ENCODE measurements around the gene PALLD.
"Not testable (repeated sequence)": the region's sequence is repeated elsewhere in the genome, so short reads cannot be mapped to it uniquely, and the experiment has no call there.

The PALLD gene

DNA sequence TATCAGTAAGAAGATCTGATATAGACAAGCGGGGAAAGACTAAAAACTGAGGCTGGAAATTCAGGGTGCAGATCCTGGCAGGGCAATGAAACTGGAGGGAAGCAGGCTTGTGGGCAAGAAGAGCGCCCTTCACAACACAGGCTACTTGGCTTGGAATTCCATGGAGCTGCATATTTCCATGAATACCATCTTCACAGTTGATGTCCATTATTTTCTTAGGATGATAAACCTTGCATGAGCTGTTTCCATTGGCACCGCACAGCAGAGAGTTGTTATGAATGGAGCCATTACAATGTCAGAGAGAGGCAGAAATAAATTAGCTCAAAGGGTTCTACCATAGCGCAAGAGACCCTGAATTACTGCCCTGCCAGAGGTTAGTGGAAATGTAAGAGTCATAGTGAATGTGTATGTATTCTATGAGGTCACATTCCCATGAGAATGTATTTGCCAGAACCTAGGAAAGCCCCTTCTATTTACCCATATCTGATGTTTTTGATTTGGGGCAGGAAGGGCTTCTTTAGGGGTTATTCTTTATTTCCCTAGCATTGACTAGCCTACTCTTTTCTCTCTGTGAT is 215.6 kb downstream of the PALLD start:
- no peak for DNase-seq

- no peak for DNase-seq
Observed at GRCh38 chr4:168713253-168713652, 216.4 kb downstream of the PALLD start.

DNA sequence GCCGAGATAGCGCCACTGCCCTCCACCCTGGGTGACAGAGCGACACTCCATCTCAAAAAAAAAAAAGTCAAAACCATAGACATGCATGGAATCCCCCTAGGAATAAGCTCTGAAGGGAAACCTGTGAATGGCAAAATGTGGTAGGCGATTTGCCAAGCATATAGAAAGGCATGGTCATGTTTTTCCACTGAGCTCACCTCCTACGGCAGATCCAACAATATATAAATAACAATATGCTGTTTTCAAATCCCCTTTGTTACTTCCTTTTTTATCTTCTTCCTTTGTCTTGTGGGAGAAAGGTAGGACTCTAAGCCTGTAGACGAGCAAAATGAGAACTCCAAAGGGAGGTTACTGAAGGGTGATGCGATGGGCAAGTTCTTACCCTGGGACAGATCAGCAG is 219.0 kb downstream of the PALLD start:
- no peak for DNase-seq

DNA sequence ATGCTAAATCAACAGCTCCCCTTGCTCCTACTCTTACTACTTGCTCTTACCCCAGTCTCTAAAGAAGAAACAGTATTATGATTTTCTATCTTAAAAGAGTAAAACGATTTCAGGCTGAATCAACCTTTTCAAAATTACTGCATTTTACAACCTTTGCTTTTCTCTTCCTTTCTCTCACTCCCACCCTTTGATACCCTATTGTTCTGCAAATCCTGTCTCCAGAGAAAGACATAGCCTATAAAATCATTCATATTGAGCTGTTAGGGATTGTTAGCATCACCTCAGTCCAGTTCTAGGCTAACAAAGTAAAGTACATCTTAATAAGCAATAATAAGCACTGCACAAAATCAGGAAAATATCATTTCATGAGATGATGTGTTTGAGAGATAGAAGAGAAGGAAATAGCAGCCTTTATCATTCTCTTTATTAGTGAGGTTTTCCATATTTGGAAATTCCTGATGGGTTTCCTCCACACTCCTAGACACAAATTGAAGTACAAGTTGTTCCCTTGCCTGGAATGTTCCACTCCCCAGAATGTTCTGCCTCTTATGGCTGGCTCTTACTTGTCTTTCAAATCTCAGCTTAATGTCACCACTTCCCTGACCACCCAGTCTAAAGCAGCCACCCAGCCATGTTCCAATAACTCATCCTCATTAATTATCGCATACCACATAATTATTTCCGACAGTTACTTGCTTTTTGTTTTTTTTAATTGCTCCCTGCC is 219.7 kb downstream of the PALLD start:
- no peak for DNase-seq

GRCh38 chr4:168717847-168718246 is 221.0 kb downstream of the PALLD start:
- no peak for DNase-seq

DNA sequence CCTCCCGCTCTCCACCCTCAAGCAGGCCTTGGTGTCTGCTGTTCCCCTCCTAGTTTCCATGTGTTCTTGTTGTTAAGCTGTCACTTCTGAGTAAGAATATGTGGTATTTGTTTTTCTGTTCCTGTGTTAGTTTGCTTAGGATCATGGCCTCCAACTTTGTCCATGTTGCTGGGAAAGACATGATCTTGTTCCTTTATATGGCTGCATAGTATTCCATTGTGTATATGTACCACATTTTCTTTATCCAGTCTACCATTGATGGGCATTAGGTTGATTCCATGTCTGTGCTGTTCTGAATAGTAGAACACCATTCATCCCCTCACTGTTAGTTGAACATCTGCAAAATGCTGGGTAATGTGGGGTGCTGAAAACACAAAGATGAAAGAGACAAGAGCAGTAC is 222.9 kb downstream of the PALLD start:
- no peak for DNase-seq

- DNase-seq, result no peak
Observed at GRCh38 chr4:168720396-168720900, 223.6 kb downstream of the PALLD start.

- DNase-seq, result no peak
Observed at GRCh38 chr4:168722391-168722790, 225.5 kb downstream of the PALLD start.

DNA sequence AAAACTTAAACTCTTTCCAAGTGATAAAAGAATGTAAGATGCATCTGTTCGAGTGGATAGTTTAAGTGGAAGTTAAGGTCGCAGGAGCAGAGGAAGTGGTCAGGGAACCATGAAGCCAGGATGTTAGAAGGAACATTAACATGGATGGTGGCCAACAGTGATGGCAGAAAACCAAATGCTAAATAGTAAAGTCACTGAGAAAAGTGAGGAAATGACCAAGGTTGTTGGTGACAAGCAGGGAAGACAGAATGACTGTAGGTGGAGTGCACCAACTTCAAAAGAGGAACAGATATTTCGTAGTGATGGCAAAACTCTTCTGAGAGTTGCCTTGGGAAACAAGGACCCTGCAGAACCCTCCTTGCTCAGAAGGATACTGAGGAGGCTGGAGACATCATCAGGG is 226.2 kb downstream of the PALLD start:
- no peak for DNase-seq

DNA sequence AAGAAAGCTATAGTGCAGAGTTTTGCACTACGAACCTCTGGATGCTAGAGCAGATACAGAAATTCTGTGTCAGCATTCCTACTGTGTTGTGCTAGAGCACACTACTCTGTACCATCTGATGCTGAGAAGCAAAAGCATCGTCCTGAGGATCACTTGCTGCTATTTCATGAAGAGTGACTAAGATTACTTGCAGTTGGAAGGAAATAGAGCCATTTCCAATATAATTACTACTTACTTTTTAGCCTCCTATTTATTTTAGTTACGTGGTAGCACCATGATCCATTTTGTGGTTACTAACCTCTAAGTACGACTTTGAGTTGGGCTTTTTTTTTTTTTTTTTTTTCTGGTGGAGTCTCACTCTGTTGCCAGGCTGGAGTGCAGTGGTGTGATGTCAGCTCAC is 226.7 kb downstream of the PALLD start:
- DNase-seq, result no peak

DNA sequence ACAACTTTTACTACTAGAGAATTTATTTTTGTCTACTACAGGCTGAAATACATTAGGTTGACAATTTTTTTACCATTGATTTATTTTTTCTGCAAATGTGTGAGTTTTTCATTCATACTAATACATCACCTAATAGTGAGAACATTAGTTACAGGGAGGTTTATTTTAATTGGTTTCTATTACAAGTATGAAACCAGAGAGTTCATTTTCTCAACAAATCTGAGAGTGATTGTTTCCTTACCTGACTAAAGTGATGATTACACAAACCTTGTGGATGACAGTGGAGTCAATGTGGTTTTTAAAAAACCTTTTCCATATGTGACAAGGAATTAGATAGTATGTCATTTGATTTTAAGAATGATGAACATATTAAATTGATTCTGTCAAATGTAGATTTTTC is 227.4 kb downstream of the PALLD start:
- no peak for DNase-seq

DNA sequence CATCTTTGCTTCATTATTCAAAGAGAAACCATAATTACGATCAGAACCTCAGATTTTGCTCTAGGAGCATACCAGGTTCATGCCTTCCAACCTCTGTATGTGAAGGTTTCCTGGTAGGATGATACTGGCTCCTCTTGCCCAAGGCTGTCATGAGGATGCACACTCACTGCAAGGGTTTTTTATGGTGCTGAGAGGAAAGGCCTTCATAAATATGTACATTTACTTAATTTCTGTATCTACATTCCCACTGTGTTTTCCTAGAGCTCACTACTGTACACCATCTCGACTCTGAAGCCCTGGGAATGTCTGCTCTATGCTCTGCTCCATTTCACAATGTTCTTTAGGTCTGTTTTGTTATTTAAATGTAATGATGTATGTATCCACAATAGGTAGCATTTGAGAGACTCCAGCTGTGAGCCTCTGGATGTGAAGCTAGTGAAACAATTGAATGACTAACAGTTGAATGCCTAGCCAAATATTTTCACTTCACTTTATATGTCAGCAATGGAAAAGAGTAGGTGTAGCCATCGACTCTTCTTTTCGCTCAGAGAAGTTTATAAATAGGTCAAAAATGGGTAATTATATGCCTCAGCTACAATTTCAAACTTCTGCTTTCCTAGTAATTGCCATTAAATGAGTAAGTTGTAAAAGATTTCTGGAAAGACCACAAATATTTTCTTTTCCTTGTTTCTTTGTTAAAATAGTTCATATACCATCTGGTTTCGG is 228.0 kb downstream of the PALLD start:
- DNase-seq, result no peak

GRCh38 chr4:168725930-168726329 is 229.1 kb downstream of the PALLD start:
- DNase-seq, result no peak

DNA sequence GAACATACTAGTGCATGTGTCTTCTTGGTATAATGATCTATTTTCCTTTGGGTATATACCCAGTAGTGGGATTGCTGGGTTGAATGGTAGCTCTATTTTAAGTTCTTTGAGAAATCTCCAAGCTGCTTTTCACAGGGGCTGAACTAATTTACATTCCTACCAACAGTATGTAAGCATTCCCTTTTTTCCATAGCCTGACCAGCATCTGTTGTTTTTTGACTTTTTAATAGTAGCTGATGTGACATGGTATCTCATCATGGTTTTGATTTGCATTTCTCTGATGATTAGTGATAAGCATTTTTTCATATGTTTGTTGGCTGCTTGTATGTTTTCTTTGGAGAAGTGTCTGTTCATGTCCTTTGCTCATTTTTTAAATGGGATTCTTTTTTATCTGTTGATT is 230.3 kb downstream of the PALLD start:
- DNase-seq, result not testable (repeated sequence)

DNA sequence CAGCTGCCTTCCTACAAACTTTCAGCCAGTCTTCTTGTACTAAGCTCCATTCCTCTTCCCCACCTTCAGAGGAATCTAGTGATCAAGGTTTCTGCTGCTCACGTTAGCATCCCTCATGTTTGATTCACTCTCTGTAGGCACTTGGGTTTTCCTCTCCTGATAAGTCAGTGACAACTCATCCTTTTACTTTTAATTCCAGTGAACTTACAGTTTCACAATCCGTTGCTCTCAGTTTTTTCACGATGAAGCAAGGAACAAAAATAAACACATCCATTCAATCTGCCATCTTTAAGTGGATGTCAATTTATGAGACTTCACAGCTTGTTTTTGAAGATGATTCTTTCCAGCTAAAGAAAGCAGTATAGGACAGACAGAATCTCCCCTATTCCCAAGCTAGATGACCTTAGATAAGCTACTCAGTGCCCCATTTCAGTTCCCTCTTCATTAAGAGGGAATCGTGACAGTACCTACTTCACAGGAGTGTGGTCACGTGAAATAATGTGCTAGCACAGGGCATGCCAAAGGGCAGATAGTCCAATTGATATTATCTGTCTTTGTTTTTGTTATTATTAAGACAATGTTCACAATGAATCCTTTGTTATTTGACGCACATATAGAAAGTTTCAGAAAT is 234.3 kb downstream of the PALLD start:
- DNase-seq, result no peak

DNA sequence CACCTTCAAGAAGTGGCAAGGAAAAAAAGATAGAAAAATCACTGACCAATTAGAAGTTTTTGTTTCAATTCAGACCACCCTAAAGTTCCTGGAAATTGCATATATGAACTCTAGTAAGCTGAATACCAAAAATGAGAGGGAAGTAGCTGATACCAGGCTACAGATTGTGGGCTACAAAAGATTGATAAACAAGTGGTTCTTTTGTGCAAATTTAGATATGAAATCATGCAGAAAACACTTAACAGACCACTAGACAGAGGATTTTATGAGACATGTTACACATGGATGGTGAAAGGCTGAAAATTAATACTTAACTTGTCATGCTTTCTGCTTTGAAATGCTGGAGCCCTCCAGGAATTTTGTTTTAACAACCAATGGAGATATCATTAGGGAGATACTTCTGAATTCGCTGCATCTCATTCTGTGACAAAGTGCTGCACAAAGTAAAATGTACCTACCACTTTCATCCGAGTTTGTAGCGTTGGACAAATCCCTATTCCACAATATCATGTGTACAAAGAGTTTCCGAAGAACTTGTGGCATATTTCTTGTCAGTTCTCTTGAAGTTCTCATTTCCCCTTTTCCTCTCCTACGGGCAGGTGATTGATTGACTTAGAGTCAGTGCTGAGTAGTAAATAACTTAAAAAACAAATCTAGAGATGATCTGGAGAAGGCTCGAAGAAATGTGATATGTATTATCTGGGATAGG is 235.0 kb downstream of the PALLD start:
- DNase-seq, result no peak

DNA sequence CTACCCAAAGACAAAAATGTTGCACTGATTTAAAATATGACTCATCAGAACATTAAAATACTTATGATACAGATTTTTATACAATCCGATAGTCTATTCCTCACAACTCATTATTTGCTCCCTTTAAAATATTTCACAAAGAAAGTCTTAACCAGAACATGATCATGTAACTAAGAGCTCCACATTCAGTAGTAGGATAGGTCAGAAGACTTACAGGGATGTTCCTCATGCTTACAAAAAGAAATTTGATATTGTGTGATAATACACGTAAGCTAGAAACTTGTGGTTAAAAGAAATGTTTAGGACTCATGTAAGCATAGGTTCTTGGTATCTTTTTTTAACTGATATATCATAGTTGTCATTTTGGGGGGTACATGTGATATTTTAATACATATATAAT is 235.9 kb downstream of the PALLD start:
- no peak for DNase-seq

- DNase-seq, result no peak
Observed at GRCh38 chr4:168734703-168735678, 238.1 kb downstream of the PALLD start.

- no peak for DNase-seq
Observed at GRCh38 chr4:168735735-168736134, 238.9 kb downstream of the PALLD start.

DNA sequence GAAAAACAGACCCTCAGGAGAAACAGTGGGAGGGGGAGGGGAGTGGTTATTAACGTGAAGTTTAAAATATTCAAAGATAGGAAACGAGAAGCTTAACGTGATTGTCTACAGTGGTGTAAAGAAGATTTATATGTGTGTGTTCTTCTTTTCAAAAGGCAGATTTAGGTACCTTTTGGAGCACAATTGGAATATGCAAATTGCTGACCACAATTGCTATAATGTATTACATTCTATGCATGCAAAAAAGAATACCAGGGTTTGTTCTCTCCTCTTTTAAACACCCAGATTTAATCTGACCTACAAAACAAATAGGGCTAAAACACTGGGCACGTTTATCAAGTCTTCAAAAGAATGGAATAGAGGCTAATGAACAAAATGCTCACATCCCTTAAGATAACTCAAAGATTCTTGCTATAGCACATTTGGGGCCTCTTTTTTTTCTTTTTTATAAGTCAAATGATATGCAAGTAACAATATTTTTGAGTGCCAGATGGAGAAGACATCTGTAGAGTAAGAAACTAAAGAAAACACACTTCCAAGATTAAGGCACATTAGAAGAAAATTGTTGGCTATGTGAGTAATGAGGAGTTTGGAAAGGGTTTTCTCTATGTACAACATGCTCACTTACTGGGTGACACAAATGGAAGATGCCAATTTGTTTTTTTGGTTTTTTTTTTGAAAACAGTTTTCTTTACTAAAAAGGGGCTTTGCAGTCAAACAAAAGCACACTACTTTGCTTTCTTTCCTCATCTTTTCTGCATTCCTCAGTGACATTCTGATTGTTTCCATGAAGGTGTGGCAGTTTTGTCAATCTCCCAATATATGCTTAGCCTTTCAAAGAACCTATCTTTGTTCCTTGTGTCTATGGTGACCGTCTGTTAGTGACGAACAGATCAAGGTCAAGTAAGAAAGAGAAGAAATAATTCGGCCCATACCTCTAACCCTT is 240.3 kb downstream of the PALLD start:
- DNase-seq, result no peak

- no peak for DNase-seq
Observed at GRCh38 chr4:168737806-168738172, 240.9 kb downstream of the PALLD start.
